Measurements from ENCODE around the gene TTPAL. TPM values are rescaled to one million over a fixed set of nuclear protein-coding genes. Genes with fewer than 3 reads are reported as not detected.

The TTPAL gene
- total RNA-seq, 1 donor from 2014 or later: 3.1 TPM

DNA sequence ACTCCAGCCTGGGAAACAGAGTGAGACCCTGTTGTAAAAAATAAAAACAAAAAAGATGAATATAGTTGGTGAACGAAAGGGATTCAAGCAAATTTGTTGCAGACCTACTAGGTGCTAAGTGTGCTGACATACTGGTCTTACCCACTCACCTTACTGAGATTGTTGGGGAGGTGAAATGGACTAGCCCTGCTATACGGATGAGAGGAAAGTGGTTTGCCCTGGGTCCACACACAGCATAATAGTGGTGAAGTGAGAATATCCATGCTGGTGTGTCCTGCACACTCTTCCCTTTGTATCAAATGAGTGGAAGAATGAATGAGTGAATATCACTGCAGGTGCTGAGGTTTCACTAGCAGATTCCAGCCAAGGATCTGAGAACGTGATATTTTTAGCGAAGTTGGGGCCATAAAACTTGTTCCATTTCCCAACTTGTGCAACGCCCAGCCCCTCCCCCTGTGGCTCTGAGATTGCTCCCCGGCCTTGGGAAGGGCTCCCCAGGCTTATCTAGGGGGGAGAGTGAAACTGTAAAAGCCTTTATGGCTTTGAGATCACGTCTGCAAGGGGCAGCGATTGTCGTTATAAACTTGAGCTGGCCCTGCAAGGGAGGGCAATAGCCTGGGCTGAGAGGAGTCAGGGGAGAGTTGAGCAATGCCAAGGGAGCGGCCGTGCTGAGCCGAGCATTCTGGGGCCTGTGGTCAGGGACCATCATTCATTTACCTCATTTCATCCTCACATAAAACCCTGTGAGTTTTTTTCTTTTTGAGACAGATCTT lies 33.2 kb upstream of the TTPAL start:
- H3K9ac ChIP-seq (ENCODE audit: low read depth in 1 of 3, low read length in 3 of 3): no peak overlapping the region
- peaks cover 0 to 4% (median 0%) of the 10 kb centered on the region in 3 donors for H3K27me3 ChIP-seq (ENCODE audit: control insufficient read depth in 3 of 3, insufficient read depth in 3 of 3, low read length in 3 of 3)
- H3K4me3 ChIP-seq (ENCODE audit: low read length in 3 of 3): no peak overlapping the region
- no peaks in the 10 kb centered on the region for H3K4me1 ChIP-seq (ENCODE audit: control insufficient read depth in 3 of 3, insufficient read depth in 3 of 3, low read length in 3 of 3)
- H3K27ac ChIP-seq (ENCODE audit: low read depth, low read length): no peak overlapping the region
- H3K9me3 ChIP-seq (ENCODE audit: control insufficient read depth in 3 of 3, low read length in 3 of 3): no peaks in the 10 kb centered on the region
- no peaks in the 10 kb centered on the region for H3K36me3 ChIP-seq (ENCODE audit: control insufficient read depth in 3 of 3, insufficient read depth in 3 of 3, low read length in 3 of 3)

DNA sequence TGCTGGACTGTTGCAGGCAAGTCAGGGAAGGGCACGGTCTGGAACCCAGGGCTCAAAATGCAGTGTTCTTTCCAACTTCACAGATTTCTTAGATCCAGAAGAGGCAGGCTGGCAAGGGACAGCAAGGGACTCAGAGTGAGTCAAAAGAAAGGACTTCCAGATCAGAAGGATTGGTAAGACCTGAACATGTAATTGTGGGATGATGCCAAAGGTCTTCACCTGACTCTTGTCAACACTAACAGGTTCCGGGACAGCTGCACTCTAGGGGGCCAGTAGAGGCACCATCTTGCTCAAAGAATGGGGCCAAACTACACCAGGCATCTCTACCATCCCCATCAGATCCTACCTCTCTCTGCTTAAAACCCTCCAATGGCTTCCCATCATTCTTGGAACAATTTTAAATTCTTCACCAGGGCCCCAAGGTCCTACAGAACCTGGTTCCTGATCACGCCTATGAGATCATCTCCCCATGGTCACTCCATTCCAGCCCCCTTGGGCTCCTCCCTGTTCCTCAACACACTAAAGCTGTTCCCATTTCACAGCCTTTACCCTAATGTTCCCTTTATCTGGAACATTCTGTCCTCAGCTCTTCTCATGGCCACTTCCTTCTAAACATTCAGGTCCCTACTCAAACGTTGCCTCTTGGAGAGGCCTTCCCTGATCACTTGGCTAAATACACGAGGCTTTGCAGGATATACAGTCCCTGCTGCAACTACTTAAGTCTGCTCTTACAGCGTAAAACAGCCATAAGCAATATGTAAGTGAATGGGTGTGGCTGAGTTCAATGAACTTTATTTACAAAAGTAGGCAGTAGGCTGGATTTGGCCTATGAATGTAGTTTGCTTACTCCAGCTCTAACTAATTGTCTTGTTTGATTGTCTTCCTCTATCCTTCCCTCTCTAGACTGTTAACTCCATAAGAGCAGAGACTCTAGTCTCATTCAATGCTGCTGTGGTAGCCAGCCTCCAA lies 29.6 kb upstream of the TTPAL start:
- Histone ChIP-seq H3K36me3 (ENCODE audit: control insufficient read depth in 3 of 3, insufficient read depth in 3 of 3, low read length in 3 of 3) (no peaks in the 10 kb centered on the region), H3K4me1 (ENCODE audit: control insufficient read depth in 3 of 3, insufficient read depth in 3 of 3, low read length in 3 of 3) (no peaks in the 10 kb centered on the region), H3K27me3 (ENCODE audit: control insufficient read depth in 3 of 3, insufficient read depth in 3 of 3, low read length in 3 of 3) (peaks cover 0 to 4% (median 3%) of the 10 kb centered on the region in 3 donors), H3K9me3 (ENCODE audit: control insufficient read depth in 3 of 3, low read length in 3 of 3) (no peaks in the 10 kb centered on the region), H3K27ac (ENCODE audit: low read depth, low read length) (no peak overlapping the region), H3K9ac (ENCODE audit: low read depth in 1 of 3, low read length in 3 of 3) (no peak overlapping the region), H3K4me3 (ENCODE audit: low read length in 3 of 3) (no peak overlapping the region)

- no peaks in the 10 kb centered on the region for H3K36me3 ChIP-seq (ENCODE audit: control insufficient read depth in 3 of 3, insufficient read depth in 3 of 3, low read length in 3 of 3)
- H3K4me3 ChIP-seq (ENCODE audit: low read length in 3 of 3): no peak overlapping the region
- H3K4me1 ChIP-seq (ENCODE audit: control insufficient read depth in 3 of 3, insufficient read depth in 3 of 3, low read length in 3 of 3): no peaks in the 10 kb centered on the region
- H3K27me3 ChIP-seq (ENCODE audit: control insufficient read depth in 3 of 3, insufficient read depth in 3 of 3, low read length in 3 of 3): peaks cover 0 to 3% (median 2%) of the 10 kb centered on the region in 3 donors
- H3K27ac ChIP-seq (ENCODE audit: low read depth, low read length): no peak overlapping the region
- H3K9ac ChIP-seq (ENCODE audit: low read depth in 1 of 3, low read length in 3 of 3): no peak overlapping the region
- H3K9me3 ChIP-seq (ENCODE audit: control insufficient read depth in 3 of 3, low read length in 3 of 3): no peaks in the 10 kb centered on the region
Observed at GRCh38 chr20:44447827-44448419, 27.8 kb upstream of the TTPAL start.

DNA sequence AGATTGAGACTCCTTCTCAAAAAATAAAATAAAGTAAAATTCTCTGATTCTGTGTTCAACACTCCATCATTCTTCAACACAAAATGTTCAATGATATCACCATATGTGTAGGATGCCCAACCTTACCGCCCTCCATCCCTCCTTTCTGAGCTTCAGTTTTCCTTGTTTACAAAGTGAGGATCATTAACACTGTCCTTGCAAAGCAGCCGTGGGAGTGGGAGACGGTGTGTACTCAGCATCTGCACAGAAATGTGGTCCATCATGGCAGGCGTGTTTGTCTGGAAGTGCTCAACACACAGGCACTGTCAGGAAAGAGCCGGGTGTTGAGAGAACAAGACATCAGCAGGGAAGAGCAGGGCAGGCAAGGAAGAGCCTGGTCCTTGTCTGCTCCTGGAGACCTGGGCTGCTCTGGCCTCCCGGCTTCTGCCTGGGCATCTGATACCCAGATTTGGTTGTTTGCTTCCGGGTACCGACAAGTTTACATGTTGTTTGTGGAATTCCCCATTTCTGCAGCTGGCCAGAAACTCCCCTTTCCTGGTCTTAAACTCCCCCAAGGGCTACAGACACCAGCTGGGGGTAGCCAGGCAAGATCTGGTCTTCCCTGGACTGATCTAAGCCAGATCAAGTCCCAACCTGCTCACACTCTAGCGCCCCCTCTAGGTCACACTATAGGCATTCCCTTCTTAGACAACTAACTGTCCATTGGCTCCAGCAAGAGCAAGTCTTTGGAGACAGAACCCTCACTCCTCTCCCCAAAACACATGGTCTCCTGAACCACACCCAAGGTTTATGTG lies 26.7 kb upstream of the TTPAL start:
- no peaks in the 10 kb centered on the region for H3K36me3 ChIP-seq (ENCODE audit: control insufficient read depth in 3 of 3, insufficient read depth in 3 of 3, low read length in 3 of 3)

GRCh38 chr20:44449864-44450263 lies 25.8 kb upstream of the TTPAL start:
- Histone ChIP-seq H3K4me3 (ENCODE audit: low read length in 3 of 3) (no peak overlapping the region), H3K4me1 (ENCODE audit: control insufficient read depth in 3 of 3, insufficient read depth in 3 of 3, low read length in 3 of 3) (no peaks in the 10 kb centered on the region), H3K27me3 (ENCODE audit: control insufficient read depth in 3 of 3, insufficient read depth in 3 of 3, low read length in 3 of 3) (peaks cover 0 to 3% (median 0%) of the 10 kb centered on the region in 3 donors), H3K9ac (ENCODE audit: low read depth in 1 of 3, low read length in 3 of 3) (no peak overlapping the region), H3K36me3 (ENCODE audit: control insufficient read depth in 3 of 3, insufficient read depth in 3 of 3, low read length in 3 of 3) (no peaks in the 10 kb centered on the region), H3K9me3 (ENCODE audit: control insufficient read depth in 3 of 3, low read length in 3 of 3) (no peaks in the 10 kb centered on the region), H3K27ac (ENCODE audit: low read depth, low read length) (no peak overlapping the region)

More for the DNA sequence above, 26.7 kb upstream of the TTPAL start:
- Histone ChIP-seq H3K9me3 (ENCODE audit: control insufficient read depth in 3 of 3, low read length in 3 of 3) (no peaks in the 10 kb centered on the region), H3K4me3 (ENCODE audit: low read length in 3 of 3) (no peak overlapping the region), H3K27me3 (ENCODE audit: control insufficient read depth in 3 of 3, insufficient read depth in 3 of 3, low read length in 3 of 3) (peaks cover 0 to 3% (median 0%) of the 10 kb centered on the region in 3 donors), H3K9ac (ENCODE audit: low read depth in 1 of 3, low read length in 3 of 3) (no peak overlapping the region), H3K27ac (ENCODE audit: low read depth, low read length) (no peak overlapping the region), H3K4me1 (ENCODE audit: control insufficient read depth in 3 of 3, insufficient read depth in 3 of 3, low read length in 3 of 3) (no peaks in the 10 kb centered on the region)

GRCh38 chr20:44450281-44450889 lies 25.3 kb upstream of the TTPAL start:
- H3K27me3 ChIP-seq (ENCODE audit: control insufficient read depth in 3 of 3, insufficient read depth in 3 of 3, low read length in 3 of 3): peaks cover 0 to 3% (median 0%) of the 10 kb centered on the region in 3 donors
- H3K9ac ChIP-seq (ENCODE audit: low read depth in 1 of 3, low read length in 3 of 3): no peak overlapping the region
- H3K36me3 ChIP-seq (ENCODE audit: control insufficient read depth in 3 of 3, insufficient read depth in 3 of 3, low read length in 3 of 3): no peaks in the 10 kb centered on the region
- H3K4me3 ChIP-seq (ENCODE audit: low read length in 3 of 3): no peak overlapping the region
- no peaks in the 10 kb centered on the region for H3K9me3 ChIP-seq (ENCODE audit: control insufficient read depth in 3 of 3, low read length in 3 of 3)
- H3K4me1 ChIP-seq (ENCODE audit: control insufficient read depth in 3 of 3, insufficient read depth in 3 of 3, low read length in 3 of 3): no peaks in the 10 kb centered on the region
- H3K27ac ChIP-seq (ENCODE audit: low read depth, low read length): no peak overlapping the region

- no peaks in the 10 kb centered on the region for H3K36me3 ChIP-seq (ENCODE audit: control insufficient read depth in 3 of 3, insufficient read depth in 3 of 3, low read length in 3 of 3)
- no peaks in the 10 kb centered on the region for H3K4me1 ChIP-seq (ENCODE audit: control insufficient read depth in 3 of 3, insufficient read depth in 3 of 3, low read length in 3 of 3)
- peaks cover 0 to 3% (median 0%) of the 10 kb centered on the region in 3 donors for H3K27me3 ChIP-seq (ENCODE audit: control insufficient read depth in 3 of 3, insufficient read depth in 3 of 3, low read length in 3 of 3)
- H3K9ac ChIP-seq (ENCODE audit: low read depth in 1 of 3, low read length in 3 of 3): no peak overlapping the region
- H3K4me3 ChIP-seq (ENCODE audit: low read length in 3 of 3): no peak overlapping the region
- no peaks in the 10 kb centered on the region for H3K9me3 ChIP-seq (ENCODE audit: control insufficient read depth in 3 of 3, low read length in 3 of 3)
- H3K27ac ChIP-seq (ENCODE audit: low read depth, low read length): no peak overlapping the region
Observed at GRCh38 chr20:44450903-44451450, 24.7 kb upstream of the TTPAL start.

GRCh38 chr20:44454306-44454963 lies 21.2 kb upstream of the TTPAL start:
- Histone ChIP-seq H3K27me3 (ENCODE audit: control insufficient read depth in 3 of 3, insufficient read depth in 3 of 3, low read length in 3 of 3) (no peaks in the 10 kb centered on the region), H3K36me3 (ENCODE audit: control insufficient read depth in 3 of 3, insufficient read depth in 3 of 3, low read length in 3 of 3) (no peaks in the 10 kb centered on the region), H3K9ac (ENCODE audit: low read depth in 1 of 3, low read length in 3 of 3) (no peak overlapping the region), H3K27ac (ENCODE audit: low read depth, low read length) (no peak overlapping the region), H3K4me3 (ENCODE audit: low read length in 3 of 3) (no peak overlapping the region), H3K9me3 (ENCODE audit: control insufficient read depth in 3 of 3, low read length in 3 of 3) (no peaks in the 10 kb centered on the region), H3K4me1 (ENCODE audit: control insufficient read depth in 3 of 3, insufficient read depth in 3 of 3, low read length in 3 of 3) (no peaks in the 10 kb centered on the region)

Data from skeletal muscle tissue (tissue), 4 donors.